ENCODE results near the gene MED19.
"Not testable (repeated sequence)": the region's sequence is repeated elsewhere in the genome, so short reads cannot be mapped to it uniquely, and the experiment has no call there.

MED19 gene

GRCh38 chr11:57709802-57710367, 2.1 kb downstream of the MED19 start:
- DNase-seq: no peak

- DNase-seq: not testable (repeated sequence)
Measured at GRCh38 chr11:57705432-57705831, 6.6 kb downstream of the MED19 start.

- DNase-seq: no peak
Measured at GRCh38 chr11:57704932-57705331, 7.1 kb downstream of the MED19 start.

- DNase-seq: no peak
Measured at GRCh38 chr11:57703341-57703740, 8.7 kb downstream of the MED19 start.

- DNase-seq: no peak
Measured at GRCh38 chr11:57700425-57700824, 11.6 kb downstream of the MED19 start.

- DNase-seq: no peak
Measured at GRCh38 chr11:57699813-57700212, 12.2 kb downstream of the MED19 start.

- no peak for DNase-seq
Measured at GRCh38 chr11:57698843-57699365, 13.1 kb downstream of the MED19 start.

GRCh38 chr11:57690474-57690873, 21.5 kb downstream of the MED19 start:
- DNase-seq: not testable (repeated sequence)

- DNase-seq: no peak
Measured at GRCh38 chr11:57681168-57681567, 30.8 kb downstream of the MED19 start.

- no peak for DNase-seq
Measured at GRCh38 chr11:57680552-57680874, 31.5 kb downstream of the MED19 start.

- no peak for DNase-seq
Measured at GRCh38 chr11:57679396-57679795, 32.6 kb downstream of the MED19 start.

GRCh38 chr11:57675176-57675941, 36.7 kb downstream of the MED19 start:
- DNase-seq: no peak

GRCh38 chr11:57674251-57674650, 37.8 kb downstream of the MED19 start:
- no peak for DNase-seq

- DNase-seq: no peak
Measured at GRCh38 chr11:57668434-57668782, 43.6 kb downstream of the MED19 start.

GRCh38 chr11:57667736-57668433, 44.1 kb downstream of the MED19 start, which contains the start of gene ZDHHC5:
Gene ZDHHC5 (plus strand): TSS chr11:57668114. CDS start chr11:57673091, 4,977 bp downstream.
- DNase-seq: peak; percentile 96

- DNase-seq: peak; percentile 99
Measured at GRCh38 chr11:57667117-57667735, 44.8 kb downstream of the MED19 start.

GRCh38 chr11:57663975-57664374, 48.0 kb downstream of the MED19 start:
- DNase-seq: no peak

GRCh38 chr11:57662893-57663292, 49.1 kb downstream of the MED19 start:
- DNase-seq: no peak

- DNase-seq: no peak
Measured at GRCh38 chr11:57659669-57660068, 52.3 kb downstream of the MED19 start.

- DNase-seq: no peak
Measured at GRCh38 chr11:57658023-57658361, 54.0 kb downstream of the MED19 start.

- peak; percentile 89 for DNase-seq
Measured at GRCh38 chr11:57657194-57658022, 54.6 kb downstream of the MED19 start, which contains the start of gene CLP1. Gene CLP1 (plus strand): TSS chr11:57657762. CDS start chr11:57659477, 1,715 bp downstream.

GRCh38 chr11:57656885-57657193, 55.2 kb downstream of the MED19 start:
- DNase-seq: no peak

Measured in right kidney (tissue), 1 donor.